Neuronal stem cell (in vitro differentiated cells): ENCODE data around the gene CCS.
A peak's percentile ranks its signal among the peaks of the same experiment; 100 is the strongest.

Experiments
- DNase-seq: peaks from one replicate; pipeline ENCODE4 v3.0.0-alpha.2; 2013; ENCODE audit warnings: low spot score
- H2AFZ ChIP-seq: one replicate; pipeline ENCODE4 v1.6.1; 2013; ENCODE audit warnings: mild to moderate bottlenecking, low read length, inconsistent platforms
- H2AK5ac ChIP-seq: 2 replicates; pipeline ENCODE4 v1.6.1; 2013; ENCODE audit warnings: low read depth, mild to moderate bottlenecking, inconsistent platforms, low read length, moderate library complexity, mixed read lengths
- H2BK120ac ChIP-seq: 2 replicates; pipeline ENCODE4 v1.6.1; 2013; ENCODE audit warnings: low read depth, mild to moderate bottlenecking, inconsistent platforms, low read length, moderate library complexity, mixed read lengths
- H2BK12ac ChIP-seq: one replicate; pipeline ENCODE4 v1.6.1; 2013; ENCODE audit warnings: low read length, inconsistent platforms
- H2BK15ac ChIP-seq: 2 replicates; pipeline ENCODE4 v1.6.1; 2013; ENCODE audit warnings: mild to moderate bottlenecking, low read length, inconsistent platforms, mixed read lengths
- H2BK5ac ChIP-seq: one replicate; pipeline ENCODE4 v1.6.1; 2013; ENCODE audit warnings: inconsistent platforms, mild to moderate bottlenecking, low read length, moderate library complexity
- H3K14ac ChIP-seq: one replicate; pipeline ENCODE4 v1.6.1; 2013; ENCODE audit warnings: low read length, inconsistent platforms
- H3K18ac ChIP-seq: 2 replicates; pipeline ENCODE4 v1.6.1; 2013; ENCODE audit warnings: low read length, inconsistent platforms
- H3K23ac ChIP-seq: 2 replicates; pipeline ENCODE4 v1.6.1; 2013; ENCODE audit warnings: low read depth, mild to moderate bottlenecking, mixed read lengths, low read length, inconsistent platforms; ENCODE audit not compliant: poor library complexity
- H3K27ac ChIP-seq: replicated peaks from 3 replicates; pipeline ENCODE4 v1.5.1; 2013; ENCODE audit warnings: low read length, inconsistent platforms
- H3K27me3 ChIP-seq, 3 experiments: 2 replicates each; pipeline ENCODE4 v1.6.1; 2013; ENCODE audit warnings: low read length in 3 of 3, mild to moderate bottlenecking in 2 of 3, inconsistent platforms in 1 of 3, low read depth in 1 of 3, mixed read lengths in 1 of 3, moderate library complexity in 1 of 3; ENCODE audit not compliant: control insufficient read depth in 3 of 3, insufficient read depth in 3 of 3
- H3K36me3 ChIP-seq, 2 donors: replicated peaks in 1 of 2; 2 replicates each; pipeline ENCODE4 v1.6.1; 2013; ENCODE audit warnings: low read length in 2 of 2; ENCODE audit not compliant: control insufficient read depth in 2 of 2, insufficient read depth in 2 of 2
- H3K4ac ChIP-seq: 2 replicates; pipeline ENCODE4 v1.6.1; 2013; ENCODE audit warnings: inconsistent platforms, mild to moderate bottlenecking, low read length, moderate library complexity
- H3K4me1 ChIP-seq, 2 donors: 1 replicate in 1 of 2; 2 replicates in 1 of 2; pipeline ENCODE4 v1.6.1; 2013; ENCODE audit warnings: low read length in 2 of 2, low read depth in 1 of 2; ENCODE audit not compliant: control insufficient read depth in 2 of 2, insufficient read depth in 1 of 2
- H3K4me2 ChIP-seq: one replicate; pipeline ENCODE4 v1.6.1; 2013; ENCODE audit warnings: mild to moderate bottlenecking, low read length, inconsistent platforms; ENCODE audit not compliant: insufficient read depth, poor library complexity, severe bottlenecking
- H3K4me3 ChIP-seq, 2 donors: 2 replicates each; pipeline ENCODE4 v1.5.1; 2013; ENCODE audit warnings: low read length in 2 of 2, mild to moderate bottlenecking in 2 of 2, inconsistent platforms in 1 of 2, moderate library complexity in 1 of 2
- H3K79me1 ChIP-seq: one replicate; pipeline ENCODE4 v1.6.1; 2013; ENCODE audit warnings: low read depth, mild to moderate bottlenecking, inconsistent platforms, low read length, moderate library complexity
- H3K9ac ChIP-seq: one replicate; pipeline ENCODE4 v1.6.1; 2013; ENCODE audit warnings: mild to moderate bottlenecking, low read depth, low read length, inconsistent platforms; ENCODE audit not compliant: poor library complexity
- H3K9me3 ChIP-seq, 2 donors: replicated peaks in 1 of 2; 2 replicates each; pipeline versions ENCODE3 to v1.6.1; 2013; ENCODE audit warnings: low read length in 2 of 2, mild to moderate bottlenecking in 2 of 2, inconsistent platforms in 1 of 2, low read depth in 1 of 2, mixed read lengths in 1 of 2, moderate library complexity in 1 of 2; ENCODE audit not compliant: control insufficient read depth in 2 of 2, insufficient read depth in 1 of 2
- H4K8ac ChIP-seq: one replicate; pipeline ENCODE4 v1.6.1; 2013; ENCODE audit warnings: low read depth, mild to moderate bottlenecking, inconsistent platforms, low read length, moderate library complexity
- H4K91ac ChIP-seq: one replicate; pipeline ENCODE4 v1.6.1; 2013; ENCODE audit warnings: low read length, low read depth, mild to moderate bottlenecking, inconsistent platforms; ENCODE audit not compliant: poor library complexity
- WGBS, 2 donors: extraction: QIAGEN DNeasy Blood & Tissue Kit; methylation state at CpG; one replicate each; pipeline ENCODE4 v1.1.7; 2013; ENCODE audit warnings: missing lambda C conversion rate in 2 of 2, mixed read lengths in 1 of 2; ENCODE audit not compliant: insufficient read length in 2 of 2, insufficient replicate concordance in 1 of 2; ENCODE audit errors: extremely low coverage in 2 of 2; 5-methylcytosine and 5-hydroxymethylcytosine counted together

Gene CCS

DNA sequence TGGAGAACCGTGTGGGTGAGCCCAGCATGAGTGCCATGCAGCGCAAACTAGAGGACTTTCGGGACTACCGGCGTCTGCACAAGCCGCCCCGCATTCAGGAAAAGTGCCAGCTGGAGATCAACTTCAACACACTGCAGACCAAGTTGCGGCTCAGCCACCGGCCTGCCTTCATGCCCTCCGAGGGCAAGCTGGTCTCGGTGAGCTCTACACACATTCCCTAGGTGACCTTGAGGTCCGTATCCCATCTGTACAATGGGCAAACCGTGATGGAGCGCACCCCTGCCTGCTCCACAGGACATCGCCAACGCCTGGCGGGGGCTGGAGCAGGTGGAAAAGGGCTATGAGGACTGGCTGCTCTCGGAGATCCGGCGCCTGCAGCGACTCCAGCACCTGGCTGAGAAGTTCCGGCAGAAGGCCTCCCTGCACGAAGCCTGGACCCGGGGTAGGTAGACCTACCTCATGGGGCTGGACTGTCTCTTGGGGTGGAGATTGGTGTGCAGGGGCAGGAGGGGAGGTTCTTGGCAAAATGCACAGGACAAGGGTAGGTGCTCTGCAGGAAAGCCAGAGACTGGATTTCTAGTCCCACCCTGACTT lies 35.2 kb upstream of the CCS start:
- Histone ChIP-seq H3K23ac (peak overlapping the region; percentile 75), H3K9ac (peak overlapping the region; percentile 70), H2BK12ac (peak overlapping the region; percentile 16), H3K18ac (peak overlapping the region; percentile 51), H3K4ac (no peak overlapping the region), H3K9me3 (no peaks in the 10 kb centered on the region), H3K27ac (no peak overlapping the region), H2BK5ac (peak overlapping the region; percentile 69), H4K91ac (no peak overlapping the region), H3K36me3 (peaks cover 0 to 4% of the 10 kb centered on the region in 2 donors), H3K79me1 (no peaks in the 10 kb centered on the region), H3K4me2 (no peak overlapping the region), H3K14ac (no peak overlapping the region), H2AK5ac (peak overlapping the region; percentile 50), H3K4me3 (no peak overlapping the region), H2BK15ac (no peak overlapping the region), H3K27me3 (peaks cover 0 to 14% (median 0%) of the 10 kb centered on the region in 3 experiments), H4K8ac (no peak overlapping the region), H2AFZ (no peak overlapping the region), H2BK120ac (no peak overlapping the region), H3K4me1 (no peaks in the 10 kb centered on the region)
- DNase-seq, result no peak
- WGBS, 2 donors, result no CpG with 5 or more reads among the region's 24 CpGs

DNA sequence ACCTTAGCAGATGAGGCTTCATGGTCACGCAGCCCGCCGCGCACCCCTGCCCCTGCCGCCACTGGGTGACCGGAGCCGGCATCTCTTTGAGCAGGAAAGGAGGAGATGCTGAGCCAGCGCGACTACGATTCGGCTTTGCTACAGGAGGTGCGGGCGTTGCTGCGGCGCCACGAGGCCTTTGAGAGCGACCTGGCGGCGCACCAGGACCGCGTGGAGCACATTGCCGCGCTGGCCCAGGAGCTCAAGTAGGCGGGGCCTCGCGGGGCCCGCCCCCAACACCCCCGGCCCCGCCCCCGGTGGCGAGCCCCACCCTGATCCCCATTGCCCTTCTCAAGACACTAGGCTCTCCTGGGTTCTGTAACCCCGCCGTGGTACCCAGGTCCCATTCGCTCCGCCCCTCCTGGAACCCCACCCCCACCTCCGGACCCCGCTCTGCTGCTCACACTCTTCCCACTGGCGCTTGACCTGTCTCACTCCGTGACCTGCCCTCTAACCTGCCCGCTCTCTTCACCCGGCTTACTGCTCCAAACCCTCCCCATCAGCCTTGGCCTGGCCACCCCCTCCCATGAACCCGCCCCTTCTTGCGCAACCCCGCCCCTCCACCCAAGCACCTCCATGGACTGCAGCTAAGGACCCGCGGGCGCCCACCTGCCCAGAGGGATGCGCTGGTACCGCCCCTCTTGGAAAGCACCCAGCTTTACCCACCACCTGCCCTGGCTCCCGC lies 33.7 kb upstream of the CCS start:
- H2AK5ac ChIP-seq, result no peak overlapping the region
- no peaks in the 10 kb centered on the region for H3K4me1 ChIP-seq
- no peak overlapping the region for H3K4me3 ChIP-seq
- H3K9me3 ChIP-seq, result no peaks in the 10 kb centered on the region
- no peak overlapping the region for H4K91ac ChIP-seq
- no CpG with 5 or more reads among the region's 50 CpGs for WGBS, 2 donors
- H3K23ac ChIP-seq, result peak overlapping the region; percentile 97
- no peak overlapping the region for H2BK5ac ChIP-seq
- no peak overlapping the region for H2AFZ ChIP-seq
- H2BK120ac ChIP-seq, result no peak overlapping the region
- no peak overlapping the region for H3K27ac ChIP-seq
- peak overlapping the region; percentile 24 for H3K9ac ChIP-seq
- H2BK12ac ChIP-seq, result no peak overlapping the region
- no peaks in the 10 kb centered on the region for H3K79me1 ChIP-seq
- H3K14ac ChIP-seq, result no peak overlapping the region
- H4K8ac ChIP-seq, result no peak overlapping the region
- peaks cover 0 to 17% (median 0%) of the 10 kb centered on the region in 3 experiments for H3K27me3 ChIP-seq
- peaks cover 0 to 4% of the 10 kb centered on the region in 2 donors for H3K36me3 ChIP-seq
- no peak for DNase-seq
- no peak overlapping the region for H3K18ac ChIP-seq
- H2BK15ac ChIP-seq, result no peak overlapping the region
- H3K4me2 ChIP-seq, result no peak overlapping the region
- no peak overlapping the region for H3K4ac ChIP-seq

GRCh38 chr11:66559866-66560676 lies 32.9 kb upstream of the CCS start:
- no peak for DNase-seq
- no peaks in the 10 kb centered on the region for H3K79me1 ChIP-seq
- H3K9ac ChIP-seq, result no peak overlapping the region
- peaks cover 0 to 3% of the 10 kb centered on the region in 2 donors for H3K4me1 ChIP-seq
- peaks cover 0 to 13% (median 0%) of the 10 kb centered on the region in 3 experiments for H3K27me3 ChIP-seq
- H3K9me3 ChIP-seq, result no peaks in the 10 kb centered on the region
- H2BK15ac ChIP-seq, result peak overlapping the region; percentile 49
- H4K8ac ChIP-seq, result no peak overlapping the region
- H3K4ac ChIP-seq, result no peak overlapping the region
- no peak overlapping the region for H3K27ac ChIP-seq
- H3K23ac ChIP-seq, result no peak overlapping the region
- H4K91ac ChIP-seq, result no peak overlapping the region
- no peak overlapping the region for H2AFZ ChIP-seq
- H2BK12ac ChIP-seq, result no peak overlapping the region
- H2AK5ac ChIP-seq, result no peak overlapping the region
- no peak overlapping the region for H2BK5ac ChIP-seq
- H3K36me3 ChIP-seq, result peaks cover 0 to 4% of the 10 kb centered on the region in 2 donors
- H2BK120ac ChIP-seq, result no peak overlapping the region
- H3K4me2 ChIP-seq, result no peak overlapping the region
- peak overlapping the region in 1 of 2 donors; percentile 5 for H3K4me3 ChIP-seq
- H3K14ac ChIP-seq, result no peak overlapping the region
- peak overlapping the region; percentile 21 for H3K18ac ChIP-seq
- no CpG with 5 or more reads among the region's 27 CpGs for WGBS, 2 donors
